NT2/D1 (cell line): ENCODE measurements around the gene PRRT1.

Experiments used
- SUZ12 ChIP-seq: IDR thresholded peaks from 2 replicates; pipeline ENCODE4 v1.6.1; 2011; ENCODE audit not compliant: insufficient read length, insufficient read depth; ENCODE audit errors: extremely low read depth
- ZNF274 ChIP-seq: IDR thresholded peaks from 2 replicates; pipeline ENCODE4 v1.6.1; 2011; ENCODE audit warnings: mild to moderate bottlenecking, low read depth, low read length

DNA sequence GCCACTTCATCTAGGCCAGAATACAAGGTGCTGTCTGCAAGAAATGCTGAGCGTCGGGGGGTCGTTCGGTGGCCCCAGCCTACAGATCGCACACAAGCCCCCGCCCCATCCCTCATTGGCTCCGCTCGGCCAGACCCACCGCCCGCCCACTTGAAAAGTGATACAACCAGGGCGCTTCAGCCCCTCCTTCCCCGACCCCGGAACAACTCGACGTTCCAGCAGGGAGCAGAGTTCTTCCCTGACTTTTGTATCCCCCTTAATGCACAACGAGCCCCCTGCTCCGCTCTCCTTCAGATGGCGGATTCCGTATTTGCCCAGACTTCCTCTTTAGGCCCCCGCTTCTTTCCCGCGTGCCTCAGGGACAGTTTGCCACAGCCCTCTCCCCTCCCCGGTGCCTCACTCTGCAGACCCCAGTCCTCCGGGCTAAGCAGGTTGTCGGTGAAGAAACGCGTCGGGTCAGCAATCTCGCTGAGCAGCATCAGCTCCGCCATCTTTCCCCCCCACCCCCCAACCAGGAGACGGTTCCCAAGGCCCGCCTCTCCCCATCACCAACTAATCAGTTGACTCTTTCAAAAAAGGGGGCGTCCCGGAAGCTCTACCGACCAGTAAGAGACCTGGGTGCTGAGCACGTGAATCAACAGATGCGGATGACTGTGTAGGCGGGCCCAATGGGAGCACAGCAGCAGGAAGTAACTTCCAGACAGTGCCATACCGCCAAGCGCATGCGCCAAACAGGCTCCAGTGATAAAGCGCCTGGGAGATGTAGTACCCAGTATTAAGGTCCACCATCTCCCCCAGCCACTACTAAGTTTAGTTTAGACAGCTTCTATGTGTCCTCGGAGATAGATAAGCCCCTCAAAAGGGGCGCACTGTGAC is 23.8 kb downstream of the PRRT1 start, which contains the start of gene ATF6B:
- TF ChIP-seq SUZ12 = no peak
- TF ChIP-seq ZNF274 = no peak
